WTC11 (cell line): ENCODE data around the gene ZNF155. TPM values are rescaled to one million over a fixed set of nuclear protein-coding genes. Genes with fewer than 3 reads are reported as not detected.

Experiments used
- ATAC-seq: fragments of 200-7000 bp; cut with Tn5 transposase; 2 replicates; pipeline ENCODE4 v1.10.0; 2021; ENCODE audit warnings: mild to moderate bottlenecking, moderate library complexity
- CTCF ChIA-PET: fragments of 300-600 bp; sonication (Branson Sonifier 250); formaldehyde crosslinking; loops from one replicate; lab custom pipeline; 2021; ENCODE audit warnings: antibody characterized with exemption; lab: Charles Lee
- POLR2A ChIA-PET: fragments of 350-600 bp; sonication (Branson Sonifier 250); formaldehyde crosslinking; loops from one replicate; lab custom pipeline; 2021; ENCODE audit warnings: antibody characterized with exemption; lab: Charles Lee
- DNase-seq: peaks from one replicate; pipeline ENCODE4 v3.0.0; 2021; ENCODE audit warnings: low spot score
- H3K27ac Mint-ChIP-seq: 2 replicates; pipeline ENCODE4 v1.8.0; 2021; ENCODE audit warnings: mixed read lengths
- H3K27me3 Mint-ChIP-seq: 2 replicates; pipeline ENCODE4 v1.8.0; 2021; ENCODE audit warnings: low read depth, mild to moderate bottlenecking, moderate library complexity, mixed read lengths
- H3K36me3 Mint-ChIP-seq: 2 replicates; pipeline ENCODE4 v1.8.0; 2021; ENCODE audit warnings: mixed read lengths
- H3K4me1 Mint-ChIP-seq: 2 replicates; pipeline ENCODE4 v1.8.0; 2022; ENCODE audit warnings: mixed read lengths
- H3K4me3 Mint-ChIP-seq: 2 replicates; pipeline ENCODE4 v1.8.0; 2021; ENCODE audit warnings: mild to moderate bottlenecking, moderate library complexity, mixed read lengths
- H3K9me3 Mint-ChIP-seq: 2 replicates; pipeline ENCODE4 v1.8.0; 2021; ENCODE audit warnings: mixed read lengths
- ATF2 ChIP-seq: sonication (generic); formaldehyde crosslinking; IDR thresholded peaks from 2 replicates; pipeline ENCODE4 v1.8.1; 2022; ENCODE audit warnings: low read depth, missing genetic modification reagents, borderline replicate concordance
- CBFB ChIP-seq: sonication (generic); formaldehyde crosslinking; IDR thresholded peaks from 2 replicates; pipeline ENCODE4 v1.8.1; 2022; ENCODE audit warnings: mild to moderate bottlenecking, low read depth, missing genetic modification reagents
- CDX4 ChIP-seq: fragments of 250-450 bp; sonication (Bioruptor Pico); IDR thresholded peaks from 2 replicates; pipeline ENCODE4 v1.9.0; 2021; ENCODE audit warnings: moderate library complexity, mild to moderate bottlenecking, inconsistent platforms, borderline replicate concordance
- CREB1 ChIP-seq: sonication (generic); formaldehyde crosslinking; IDR thresholded peaks from 2 replicates; pipeline ENCODE4 v1.8.0; 2023; ENCODE audit warnings: mild to moderate bottlenecking, missing genetic modification reagents
- E2F5 ChIP-seq: sonication (generic); formaldehyde crosslinking; IDR thresholded peaks from 2 replicates; pipeline ENCODE4 v1.8.1; 2022; ENCODE audit warnings: mild to moderate bottlenecking, moderate library complexity, missing genetic modification reagents
- ERG ChIP-seq: fragments of 250-450 bp; sonication (Bioruptor Pico); IDR thresholded peaks from 2 replicates; pipeline ENCODE4 v1.8.0; 2021; ENCODE audit warnings: mild to moderate bottlenecking
- FOXJ3 ChIP-seq: sonication (generic); formaldehyde crosslinking; IDR thresholded peaks from 2 replicates; pipeline ENCODE4 v1.9.0; 2021; ENCODE audit warnings: missing genetic modification reagents, mild to moderate bottlenecking, borderline replicate concordance
- GRHL2 ChIP-seq: fragments of 250-450 bp; sonication (Bioruptor Pico); IDR thresholded peaks from 2 replicates; pipeline ENCODE4 v1.8.0; 2022; ENCODE audit warnings: mild to moderate bottlenecking, moderate library complexity; ENCODE audit not compliant: insufficient replicate concordance, severe bottlenecking
- GTF2I ChIP-seq: fragments of 250-450 bp; sonication (Bioruptor Pico); conservative IDR thresholded peaks from 2 replicates; pipeline ENCODE4 v1.4.0; 2021; ENCODE audit warnings: mild to moderate bottlenecking
- JAZF1 ChIP-seq: fragments of 250-450 bp; sonication (Bioruptor Pico); IDR thresholded peaks from 2 replicates; pipeline ENCODE4 v1.9.0; 2021; ENCODE audit warnings: moderate library complexity, mild to moderate bottlenecking, inconsistent platforms
- MAX ChIP-seq: sonication (generic); formaldehyde crosslinking; IDR thresholded peaks from 2 replicates; pipeline ENCODE4 v1.8.0; 2022; ENCODE audit warnings: mild to moderate bottlenecking, missing genetic modification reagents
- MYBL2 ChIP-seq: sonication (generic); formaldehyde crosslinking; IDR thresholded peaks from 2 replicates; pipeline ENCODE4 v1.8.1; 2023; ENCODE audit warnings: mild to moderate bottlenecking, moderate library complexity, missing genetic modification reagents
- NFATC4 ChIP-seq: fragments of 250-450 bp; sonication (Bioruptor Pico); IDR thresholded peaks from 2 replicates; pipeline ENCODE4 v1.9.0; 2021; ENCODE audit warnings: mild to moderate bottlenecking
- NFE2L1 ChIP-seq: sonication (generic); formaldehyde crosslinking; IDR thresholded peaks from 2 replicates; pipeline ENCODE4 v1.8.1; 2023; ENCODE audit warnings: missing genetic modification reagents
- PREB ChIP-seq: sonication (generic); formaldehyde crosslinking; IDR thresholded peaks from 2 replicates; pipeline ENCODE4 v1.8.1; 2022; ENCODE audit warnings: mild to moderate bottlenecking, missing genetic modification reagents, moderate library complexity, borderline replicate concordance
- RELA ChIP-seq: sonication (generic); formaldehyde crosslinking; IDR thresholded peaks from 2 replicates; pipeline ENCODE4 v1.8.1; 2022; ENCODE audit warnings: missing genetic modification reagents, mild to moderate bottlenecking, borderline replicate concordance
- STAT6 ChIP-seq: sonication (generic); formaldehyde crosslinking; conservative IDR thresholded peaks from 2 replicates; pipeline ENCODE4 v1.8.1; 2023; ENCODE audit warnings: mild to moderate bottlenecking, low read depth, missing genetic modification reagents, moderate library complexity
- TP53 ChIP-seq: sonication (generic); formaldehyde crosslinking; IDR thresholded peaks from 2 replicates; pipeline ENCODE4 v1.8.1; 2023; ENCODE audit warnings: mild to moderate bottlenecking, missing genetic modification reagents
- USF1 ChIP-seq: sonication (generic); formaldehyde crosslinking; IDR thresholded peaks from 2 replicates; pipeline ENCODE4 v1.8.0; 2022; ENCODE audit warnings: mild to moderate bottlenecking, missing genetic modification reagents
- ZNF263 ChIP-seq: sonication (generic); formaldehyde crosslinking; IDR thresholded peaks from 2 replicates; pipeline ENCODE4 v1.8.1; 2022; ENCODE audit warnings: low read depth, mild to moderate bottlenecking, moderate library complexity, missing genetic modification reagents
- ZSCAN18 ChIP-seq: fragments of 250-450 bp; sonication (Bioruptor Pico); IDR thresholded peaks from 2 replicates; pipeline ENCODE4 v2.1.2; 2022; ENCODE audit warnings: mild to moderate bottlenecking, moderate library complexity
- total RNA-seq: library from RNA; stranded (reverse); gene quantifications from 3 replicates; pipeline ENCODE4 v1.2.3, GENCODE V29; 2021

ZNF155 gene
- total RNA-seq, 1 experiment from 2014 or later, result 10.2 TPM

- H3K4me3 Mint-ChIP-seq, result no peak overlapping the region
Measured at GRCh38 chr19:43983544-43983911, 460 bp upstream of the ZNF155 start.

GRCh38 chr19:43984687-43985000 is 656 bp downstream of the ZNF155 start:
- peaks cover 11% of the 10 kb centered on the region for H3K36me3 Mint-ChIP-seq
- no peak for TF ChIP-seq RELA (CRISPR knock-in tag)
- TF ChIP-seq USF1, result no peak
- TF ChIP-seq CREB1 (CRISPR knock-in tag), result no peak
- no peak for TF ChIP-seq TP53 (CRISPR knock-in tag)
- H3K4me1 Mint-ChIP-seq, result no peaks in the 10 kb centered on the region
- no peaks in the 10 kb centered on the region for H3K27me3 Mint-ChIP-seq
- ATAC-seq (no peak), DNase-seq (no peak)
- H3K27ac Mint-ChIP-seq, result no peak overlapping the region
- ChIA-PET CTCF (interaction anchor here (0.9 to 1.5 kb wide), 3 partner anchors 34 to 240 kb away, joined by 3 read pairs; partner anchors contain the start of gene ZNF221), POLR2A (interaction anchor here (1.2 kb wide), 1 partner anchor 83 kb away, joined by 3 read pairs; no protein-coding TSS in a partner anchor)
- peak overlapping the region; percentile 99 for H3K4me3 Mint-ChIP-seq
- H3K9me3 Mint-ChIP-seq, result peaks cover 27% of the 10 kb centered on the region

More at GRCh38 chr19:43983544-43983911, 460 bp upstream of the ZNF155 start:
- DNase-seq, result no peak
- no peak for TF ChIP-seq JAZF1 (CRISPR knock-in tag)
- no peak for TF ChIP-seq CDX4 (CRISPR knock-in tag)
- TF ChIP-seq E2F5 (CRISPR knock-in tag), result no peak
- no peak for TF ChIP-seq PREB (CRISPR knock-in tag)
- no peak for TF ChIP-seq CBFB (CRISPR knock-in tag)
- TF ChIP-seq GTF2I (CRISPR knock-in tag), result no peak
- no peak for TF ChIP-seq ZNF263 (CRISPR knock-in tag)
- TF ChIP-seq ATF2, result no peak
- no peak for TF ChIP-seq GRHL2 (CRISPR knock-in tag)
- TF ChIP-seq MAX (CRISPR knock-in tag), result no peak
- Mint-ChIP-seq H3K4me1 (no peaks in the 10 kb centered on the region), H3K27ac (no peak overlapping the region), H3K9me3 (peaks cover 32% of the 10 kb centered on the region), H3K27me3 (no peaks in the 10 kb centered on the region), H3K36me3 (peaks cover under 1% of the 10 kb centered on the region)
- POLR2A ChIA-PET, result no interaction called here
- CTCF ChIA-PET, result interaction anchor here (0.9 to 1.5 kb wide), 2 partner anchors 174 to 238 kb away, joined by 3 read pairs; no protein-coding TSS in a partner anchor
- no peak for ATAC-seq

GRCh38 chr19:43997631-43998290 is 13.8 kb downstream of the ZNF155 start:
- no peak overlapping the region for H3K4me3 Mint-ChIP-seq
- POLR2A ChIA-PET, result no interaction called here
- peaks cover 7% of the 10 kb centered on the region for H3K4me1 Mint-ChIP-seq
- peaks cover 37% of the 10 kb centered on the region for H3K36me3 Mint-ChIP-seq
- no peak overlapping the region for H3K27ac Mint-ChIP-seq
- no peak for DNase-seq
- H3K9me3 Mint-ChIP-seq, result peaks cover 34% of the 10 kb centered on the region
- CTCF ChIA-PET, result no interaction called here
- ATAC-seq, result no peak; the same call in 1 of the 2 replicates
- H3K27me3 Mint-ChIP-seq, result no peaks in the 10 kb centered on the region
- TF ChIP-seq NFATC4 (CRISPR knock-in tag), result no peak
- TF ChIP-seq FOXJ3, result no peak
- TF ChIP-seq ERG (CRISPR knock-in tag), result no peak
- TF ChIP-seq NFE2L1 (CRISPR knock-in tag), result no peak
- TF ChIP-seq ZSCAN18 (CRISPR knock-in tag), result no peak
- TF ChIP-seq MYBL2 (CRISPR knock-in tag), result no peak
- no peak for TF ChIP-seq STAT6
